Left renal cortex interstitium (tissue), 4 donors: ENCODE measurements around the gene LMBRD1. TPM values are rescaled to one million over a fixed set of nuclear protein-coding genes. Genes with fewer than 3 reads are reported as not detected.
"Not testable (repeated sequence)": the region's sequence is repeated elsewhere in the genome, so short reads cannot be mapped to it uniquely, and the experiment has no call there.

ENCODE experiments used
- DNase-seq, 4 donors: peaks; one replicate each; pipeline ENCODE4 v3.0.0-alpha.2; 2013; ENCODE audit warnings: low read depth in 4 of 4, low spot score in 2 of 4, missing footprints in 1 of 4
- polyA plus RNA-seq, 4 donors: library from polyadenylated mRNA; unstranded; fragments of 120-200 nt; gene quantifications; one replicate each; pipeline ENCODE4 v1.2.1, GENCODE V29; 2013; ENCODE audit not compliant: insufficient read length in 4 of 4

LMBRD1 gene
- polyA plus RNA-seq, 4 donors = 117 to 163 (median 139) TPM

DNA sequence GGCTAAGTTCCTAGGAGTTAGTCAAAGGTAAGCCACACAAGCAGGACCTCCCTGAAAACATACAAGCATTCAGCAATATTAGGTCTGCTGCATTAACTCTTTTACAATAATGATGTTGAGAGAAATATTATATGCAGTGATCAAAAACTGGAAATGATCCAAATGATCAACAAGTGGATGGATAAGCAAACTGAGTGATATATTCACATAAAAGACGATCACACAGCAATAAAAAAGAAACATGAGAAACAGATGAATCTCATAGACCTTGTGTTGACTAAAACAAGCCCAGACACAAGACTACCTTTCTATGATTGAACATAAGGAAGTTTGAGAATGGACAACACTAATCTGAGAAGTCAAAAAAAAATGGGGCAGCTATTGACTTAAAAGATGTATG is 39.9 kb downstream of the LMBRD1 start:
- no peak for DNase-seq

DNA sequence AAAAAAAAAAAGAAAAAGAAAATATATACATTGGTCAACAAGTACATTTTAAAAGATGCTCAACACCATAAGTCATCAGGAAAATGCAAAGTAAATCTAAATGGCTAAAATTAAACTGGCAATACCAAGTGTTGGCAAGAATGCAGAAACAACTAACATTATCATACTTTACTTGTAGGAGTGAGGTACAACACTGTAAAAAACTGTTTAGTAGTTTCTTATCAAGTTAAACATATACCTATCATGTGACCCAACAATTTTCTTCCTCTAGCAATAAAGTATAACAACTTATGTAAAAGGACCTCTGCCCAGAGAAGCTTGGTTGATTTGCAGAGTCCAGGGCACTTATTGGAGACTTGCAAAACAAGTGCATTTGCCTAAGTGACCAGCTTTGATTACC is 40.4 kb downstream of the LMBRD1 start:
- DNase-seq = no peak

DNA sequence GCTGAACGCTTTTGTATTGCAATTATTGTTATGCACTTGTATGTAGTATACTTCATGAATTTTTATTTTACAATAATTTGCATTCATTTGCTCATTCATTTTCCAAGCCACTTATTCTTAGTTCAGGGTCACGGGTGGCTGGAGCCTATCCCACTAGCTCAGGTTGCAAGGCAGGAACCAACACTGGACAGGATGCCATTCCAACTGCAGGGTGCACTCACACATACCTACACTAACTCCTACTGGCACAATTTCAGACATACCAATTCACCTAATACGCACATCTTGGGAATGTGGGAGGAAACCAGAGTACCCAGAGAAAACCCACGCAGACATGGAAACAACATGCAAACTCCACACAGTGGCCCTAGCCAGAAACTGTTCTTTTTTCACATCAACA is 61.8 kb downstream of the LMBRD1 start:
- DNase-seq = no peak

DNA sequence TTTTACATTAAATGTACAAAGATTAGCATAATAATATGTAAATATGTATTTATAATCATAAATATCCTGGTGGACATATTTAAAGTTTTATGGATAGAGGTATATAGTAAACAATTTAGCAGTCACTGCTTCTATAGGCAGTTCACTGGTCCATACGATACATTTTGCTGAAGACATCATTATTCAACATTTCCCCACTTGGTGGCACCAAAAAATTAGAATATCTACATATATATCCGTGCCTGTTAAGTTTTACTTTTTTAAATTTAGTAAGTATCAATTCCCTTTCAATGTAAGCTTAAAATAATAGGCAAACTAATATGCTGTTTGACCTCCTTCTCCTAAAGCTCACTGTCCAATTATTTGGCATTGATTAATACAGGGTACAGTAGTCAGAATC is 64.2 kb downstream of the LMBRD1 start:
- no peak for DNase-seq

DNA sequence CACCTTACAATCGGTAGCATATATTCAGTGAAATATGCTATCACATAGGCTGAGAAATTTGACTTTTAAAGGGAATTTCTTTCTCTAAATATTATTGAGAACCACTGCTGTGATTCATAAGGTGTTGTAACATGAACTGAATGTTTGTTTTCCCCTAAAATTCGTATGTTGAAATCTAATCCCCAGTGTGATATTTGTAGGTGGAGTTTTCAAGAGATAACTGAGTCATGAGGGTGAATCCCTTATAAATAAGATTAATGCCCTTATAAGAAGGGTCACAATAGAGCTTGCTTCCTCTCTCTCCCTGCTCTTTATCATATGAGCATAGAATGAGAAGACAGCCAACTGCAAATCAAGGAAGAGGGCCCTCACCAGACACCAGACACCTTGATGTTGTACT is 64.8 kb downstream of the LMBRD1 start:
- DNase-seq = no peak

DNA sequence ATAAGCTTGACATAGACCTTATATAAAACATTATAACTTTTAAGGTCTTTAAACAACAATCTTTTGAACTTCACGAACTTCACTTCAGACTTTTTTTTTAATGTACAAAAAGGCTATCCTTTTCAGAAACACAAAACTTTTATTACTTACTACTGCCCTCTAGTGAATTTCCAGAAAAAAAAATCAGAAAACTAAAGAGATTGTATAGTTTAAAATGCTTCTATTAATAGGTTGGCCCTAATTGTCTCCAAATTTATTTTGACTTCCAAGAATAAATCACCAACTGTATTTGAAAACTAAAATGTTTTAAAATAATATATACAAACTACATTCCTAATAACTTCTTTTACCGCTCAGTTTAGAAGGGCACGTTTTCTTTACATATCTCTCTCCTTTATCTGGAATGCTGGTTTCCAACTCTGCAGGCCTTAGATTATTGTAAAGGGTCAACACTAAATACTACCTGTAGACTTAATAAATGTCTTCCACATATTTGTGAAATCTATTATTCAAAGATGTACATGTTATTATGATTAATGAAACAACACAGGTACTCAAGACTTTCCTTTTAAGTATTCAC is 66.8 kb downstream of the LMBRD1 start:
- no peak for DNase-seq

DNA sequence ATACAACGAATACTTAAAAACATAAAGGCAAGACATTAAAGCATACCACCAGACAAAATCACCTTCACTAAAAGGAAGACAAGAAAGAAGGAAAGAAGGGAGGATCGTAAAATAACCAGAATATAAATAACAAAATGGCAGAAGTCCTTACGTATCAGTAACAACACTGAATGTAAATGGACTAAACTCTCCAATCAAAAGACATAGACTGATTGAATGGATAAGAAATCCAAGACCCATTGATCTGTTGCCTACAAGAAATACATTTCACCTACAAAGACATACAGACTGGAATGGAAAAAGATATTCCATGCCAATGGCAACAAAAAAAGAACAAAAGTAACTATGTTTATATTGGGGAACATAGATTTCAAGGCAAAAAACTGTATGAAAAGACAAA is 74.1 kb downstream of the LMBRD1 start:
- no peak for DNase-seq

DNA sequence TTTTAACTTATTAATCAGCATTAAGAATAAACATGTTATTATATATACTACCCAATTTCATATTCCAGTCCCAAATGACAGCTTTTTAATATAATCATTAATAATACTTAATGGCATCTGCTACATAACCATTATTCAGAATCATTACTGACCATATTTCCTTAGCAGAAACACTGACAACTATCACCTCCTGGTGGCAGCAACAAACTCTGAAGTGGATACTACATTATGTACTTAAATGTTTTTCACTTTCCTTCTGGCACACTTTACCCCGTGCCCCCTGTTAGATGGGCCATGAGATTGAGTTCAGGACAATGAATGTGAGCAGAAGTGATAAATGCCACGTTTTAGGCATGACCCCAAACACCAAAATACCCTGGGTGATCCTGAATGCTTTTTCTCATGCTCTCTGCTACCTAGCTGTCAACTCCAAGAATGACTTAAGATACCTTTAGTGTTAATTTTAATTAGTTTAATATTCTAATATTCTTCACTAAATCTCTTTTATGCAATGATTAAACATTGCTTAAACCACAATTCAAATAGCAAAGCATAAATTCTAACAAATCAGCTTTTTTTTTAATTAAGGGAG is 77.1 kb downstream of the LMBRD1 start:
- no peak for DNase-seq

DNA sequence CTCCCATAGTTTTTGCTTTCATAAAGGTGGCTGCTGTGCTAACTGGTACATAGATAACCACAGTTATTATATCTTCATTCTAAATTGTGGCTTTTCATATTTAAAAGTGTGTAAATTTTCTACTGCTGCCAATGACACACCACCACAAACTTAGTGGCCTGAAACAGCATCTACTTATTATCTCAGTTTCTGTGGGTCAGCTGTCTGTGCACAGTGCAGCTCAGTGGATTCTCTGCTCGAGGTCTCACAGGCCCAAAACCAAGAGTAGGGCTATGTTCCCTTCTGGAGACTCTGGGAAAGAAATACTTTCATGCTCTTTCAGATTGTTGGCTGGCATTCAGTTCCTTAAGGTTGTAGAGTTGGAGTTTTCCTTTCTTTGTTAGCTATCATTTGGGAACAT is 90.1 kb downstream of the LMBRD1 start:
- no peak for DNase-seq

DNA sequence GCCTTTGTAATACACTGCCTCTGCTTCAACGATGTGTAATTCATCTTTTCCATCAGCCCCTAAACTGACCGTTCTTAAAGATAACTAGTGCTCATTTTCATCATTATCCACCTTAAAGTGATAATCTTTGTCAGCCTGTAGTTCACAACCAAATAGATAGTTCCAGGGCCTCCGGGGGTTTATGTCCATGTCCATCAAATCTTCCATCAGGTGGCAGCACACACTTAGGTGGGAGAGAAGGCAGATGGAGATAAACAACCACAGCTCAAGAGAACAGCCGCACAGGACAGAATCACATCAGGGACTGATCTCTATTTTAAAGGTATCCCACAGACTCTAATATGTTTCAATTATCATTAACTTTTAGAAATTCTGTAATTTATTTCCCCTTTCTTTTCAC is 90.9 kb downstream of the LMBRD1 start:
- no peak for DNase-seq

DNA sequence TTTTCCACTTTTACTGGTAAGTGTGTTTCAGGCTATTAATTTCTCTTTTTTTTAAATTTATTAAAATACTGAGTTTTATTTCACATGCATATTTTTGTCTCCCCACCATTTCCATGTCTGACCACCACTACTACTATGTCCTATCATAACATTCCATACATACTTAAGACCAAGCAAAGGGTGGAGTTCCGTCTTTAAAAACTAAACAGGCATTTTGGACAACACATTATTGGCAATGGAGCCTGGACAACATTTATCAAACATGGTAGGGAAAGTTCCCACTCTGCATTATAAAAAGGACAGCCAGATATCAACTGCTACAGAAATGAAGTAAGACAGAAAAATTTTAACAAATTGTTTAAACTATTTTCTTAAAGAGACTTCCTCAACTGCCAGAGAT is 91.9 kb downstream of the LMBRD1 start:
- no peak for DNase-seq

DNA sequence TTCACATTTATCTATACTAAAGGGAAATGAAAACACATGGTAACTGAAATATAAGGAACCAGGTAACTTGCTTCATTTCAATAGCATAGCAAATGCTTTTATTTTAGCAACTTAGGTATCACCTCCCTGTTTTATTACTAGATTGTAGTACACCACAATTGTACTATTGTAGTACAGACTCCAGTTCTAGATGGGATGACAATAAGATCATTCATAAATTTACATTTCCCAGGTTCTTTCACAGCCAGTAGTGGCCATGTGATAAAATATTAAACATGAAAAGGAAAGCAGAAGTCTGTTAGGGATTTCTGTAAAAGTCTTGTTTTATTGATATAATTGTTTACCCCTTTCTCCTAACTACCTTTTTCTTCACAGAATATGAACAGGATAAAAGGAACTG is 97.2 kb downstream of the LMBRD1 start:
- DNase-seq = no peak

DNA sequence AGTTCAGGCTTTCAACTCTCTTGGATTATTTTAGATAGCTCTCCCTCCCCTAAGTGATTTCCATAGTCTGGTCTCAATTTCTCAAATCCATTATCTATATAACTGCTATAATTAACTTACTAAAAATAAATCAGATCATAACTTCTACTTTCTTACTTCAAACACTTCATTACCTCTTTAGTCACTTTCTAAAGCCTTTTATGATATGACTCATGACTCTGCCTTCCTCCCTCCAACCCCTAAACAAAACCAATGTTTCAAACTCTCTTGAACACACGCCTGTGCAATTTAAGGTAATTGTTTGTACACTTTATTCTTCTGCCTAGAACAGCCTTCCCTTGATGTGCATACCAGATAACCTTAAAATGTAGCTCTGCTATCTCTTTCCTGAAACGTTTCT is 100.5 kb downstream of the LMBRD1 start:
- no peak for DNase-seq

DNA sequence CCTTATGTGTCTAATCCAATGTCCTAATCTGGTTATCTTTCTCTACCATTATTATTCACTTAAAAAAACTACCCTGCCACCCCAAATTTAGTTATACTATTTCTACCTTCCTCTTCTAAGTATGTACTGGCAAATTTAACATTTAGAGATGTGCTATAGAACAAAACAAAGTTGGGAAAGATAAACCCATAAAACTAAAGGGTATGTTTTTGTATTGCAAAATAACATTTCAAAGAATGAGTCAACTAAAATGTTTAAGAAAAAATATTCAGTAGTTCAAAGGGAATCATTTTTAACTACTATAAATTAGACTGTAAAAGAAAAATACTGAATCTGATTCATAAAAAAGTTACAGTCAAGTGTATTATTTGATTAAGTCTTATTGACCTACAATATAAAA is 103.0 kb downstream of the LMBRD1 start:
- no peak for DNase-seq

DNA sequence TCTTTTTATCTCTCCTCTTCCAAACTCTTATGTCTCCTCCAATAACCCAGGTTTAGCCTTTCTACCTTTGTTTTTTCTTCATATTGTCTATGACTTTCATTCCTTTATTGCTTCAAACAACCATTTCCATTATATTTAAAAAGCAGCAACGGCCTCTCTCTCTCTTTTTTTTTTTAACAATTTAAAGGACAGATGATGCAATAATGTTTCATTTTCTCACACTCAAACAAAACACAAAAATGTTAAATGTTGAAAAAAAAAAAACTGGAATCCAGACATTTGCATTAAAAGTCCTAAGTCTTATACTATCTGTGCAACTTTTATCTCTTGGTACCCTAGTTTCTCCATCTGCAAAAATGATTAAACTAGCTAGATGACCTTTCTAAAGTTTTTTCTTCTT is 105.8 kb downstream of the LMBRD1 start:
- no peak for DNase-seq

DNA sequence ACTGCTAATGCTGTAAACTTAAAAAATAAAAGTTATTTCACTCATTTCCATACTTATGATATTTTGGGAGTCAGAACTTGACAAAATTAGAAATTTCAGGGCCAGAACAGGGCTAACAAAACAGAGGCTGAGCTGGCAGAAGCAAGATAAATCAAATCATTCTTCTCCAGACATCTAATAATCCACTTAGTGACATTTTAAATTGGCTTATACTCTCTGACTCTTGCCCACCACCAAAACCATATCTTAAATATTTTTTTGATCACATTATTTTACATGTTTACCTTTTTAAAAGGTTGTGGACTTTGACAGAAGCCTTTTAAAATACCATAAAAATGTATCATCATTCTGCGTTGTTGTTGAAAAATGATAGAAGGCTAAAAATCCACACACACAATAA is 116.5 kb downstream of the LMBRD1 start:
- no peak for DNase-seq

DNA sequence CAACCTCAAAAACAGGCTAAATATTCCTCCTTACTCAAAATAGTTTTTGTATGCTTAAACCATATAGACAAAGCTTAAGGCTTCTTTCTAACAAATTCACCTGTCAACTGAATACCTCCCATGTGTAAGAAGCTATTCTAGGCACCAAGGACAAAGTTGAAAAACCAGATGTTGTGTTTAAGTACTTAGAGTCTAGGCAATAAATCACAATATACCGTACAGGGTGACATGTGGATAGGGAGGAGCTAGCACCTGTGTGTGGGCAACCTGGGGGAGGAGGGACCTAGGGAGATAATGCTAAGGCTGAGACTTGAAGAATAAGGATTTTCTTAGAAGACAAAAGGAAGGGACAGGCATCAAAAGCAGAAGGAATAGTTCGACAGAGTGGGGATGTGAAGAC is 123.5 kb downstream of the LMBRD1 start:
- DNase-seq = no peak

DNA sequence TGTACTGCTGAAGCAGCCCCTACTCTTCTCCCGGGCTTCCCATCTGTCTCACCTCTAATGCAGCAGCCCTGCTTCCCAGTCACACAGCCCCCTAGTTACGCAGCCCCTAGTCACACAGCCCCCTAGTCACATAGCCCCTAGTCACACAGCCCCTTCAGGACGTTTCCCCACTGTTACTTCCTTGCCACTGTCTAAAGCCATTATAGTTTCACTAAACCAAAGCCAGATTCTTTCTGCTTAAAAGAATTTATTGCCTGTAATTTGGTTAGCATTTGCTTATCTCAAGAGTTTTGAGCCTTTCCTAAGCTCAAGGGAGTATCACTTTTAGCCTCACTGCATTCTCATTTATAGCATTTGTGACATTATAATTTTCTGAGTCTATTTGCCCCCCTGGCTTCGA is 127.9 kb downstream of the LMBRD1 start:
- DNase-seq = no peak

DNA sequence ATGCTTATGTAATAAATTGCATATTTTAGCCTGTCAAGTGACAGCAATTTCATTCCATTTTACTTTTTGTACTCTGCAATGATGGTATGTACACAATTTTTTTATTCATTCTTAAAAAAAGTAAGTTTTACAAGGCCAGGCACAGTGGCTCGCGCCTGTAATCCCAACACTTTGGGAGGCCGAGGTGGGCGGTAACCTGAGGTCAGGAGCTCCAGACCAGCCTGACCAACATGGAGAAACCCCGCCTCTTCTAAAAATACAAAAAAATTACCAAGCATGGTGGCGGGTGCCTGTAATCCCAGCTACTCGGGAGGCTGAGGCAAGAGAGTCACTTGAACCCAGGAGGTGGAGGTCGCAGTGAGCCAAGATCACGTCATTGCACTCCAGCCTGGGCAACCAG is 130.0 kb downstream of the LMBRD1 start:
- not testable (repeated sequence) for DNase-seq

DNA sequence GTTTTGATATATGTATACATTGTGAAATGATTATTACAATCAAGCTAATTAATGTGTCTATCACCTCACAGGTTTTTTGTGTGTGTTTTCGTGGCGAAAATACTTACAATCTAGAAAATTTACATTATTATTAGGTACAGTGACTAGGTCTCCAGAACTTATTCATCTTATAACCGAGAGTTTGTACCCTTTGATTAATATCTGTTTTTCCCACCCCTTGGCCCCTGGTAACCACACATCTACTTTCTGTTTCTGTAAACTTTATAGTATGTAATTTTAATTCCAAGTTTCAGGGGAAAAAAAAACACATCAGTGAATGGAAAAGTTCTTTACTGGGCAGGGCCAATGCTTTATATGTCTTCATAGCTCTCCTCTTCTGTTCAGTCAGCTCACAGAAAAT is 131.4 kb downstream of the LMBRD1 start:
- no peak for DNase-seq

DNA sequence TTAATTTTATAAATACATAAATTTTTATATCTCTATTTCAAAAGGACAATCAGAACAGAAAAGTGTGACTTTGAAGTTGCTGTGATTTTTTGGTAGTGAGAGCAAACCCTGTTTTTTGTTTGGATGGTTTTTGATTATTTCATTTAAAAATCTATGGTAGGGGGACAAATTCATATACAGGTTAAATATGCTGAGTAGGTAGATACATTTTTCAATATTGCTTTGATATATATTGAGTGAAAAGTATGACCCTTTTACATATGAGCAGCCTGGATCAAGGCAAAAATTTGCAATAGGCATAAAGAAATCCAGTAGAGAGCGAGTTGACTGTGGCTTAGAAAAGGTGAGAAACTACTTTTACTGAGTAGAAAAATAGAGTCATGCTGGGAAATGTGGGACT is 132.3 kb downstream of the LMBRD1 start:
- no peak for DNase-seq

DNA sequence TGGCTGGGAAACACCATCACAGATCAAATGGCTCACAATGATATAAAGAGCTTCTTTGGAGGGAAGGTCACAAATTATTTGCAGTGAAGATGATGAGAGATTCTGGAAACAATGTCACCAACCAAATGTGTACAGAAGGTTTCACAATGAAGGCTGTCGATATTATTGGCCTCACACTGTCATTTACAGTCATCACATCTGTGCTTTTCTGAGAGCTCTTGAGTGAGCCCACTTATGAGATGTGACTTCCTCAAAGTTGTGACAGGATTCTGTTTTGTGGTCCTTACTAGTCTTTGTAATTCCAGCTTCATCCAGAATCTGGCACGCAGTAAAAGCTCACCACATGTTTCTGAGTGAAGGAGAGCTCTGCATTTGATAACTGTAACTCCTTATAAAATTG is 133.6 kb downstream of the LMBRD1 start:
- DNase-seq = no peak

DNA sequence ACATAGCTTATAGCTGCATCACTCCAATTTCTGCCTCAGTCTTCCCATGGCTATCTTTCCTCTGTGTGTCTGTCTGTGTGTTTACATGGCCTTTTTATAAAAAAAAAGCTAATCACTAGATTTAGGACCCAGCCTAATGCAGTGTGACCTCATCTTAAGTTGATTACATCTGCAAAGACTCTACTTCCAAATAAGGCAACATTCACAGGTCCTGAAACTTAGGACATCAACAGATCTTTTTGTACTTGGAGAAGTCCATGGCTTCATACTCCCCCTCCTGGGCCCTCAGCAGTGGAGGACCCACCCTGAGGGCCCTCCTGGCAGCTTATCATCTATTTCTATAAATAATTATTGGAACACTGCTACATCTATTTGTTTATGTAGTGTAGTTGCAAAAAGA is 146.1 kb downstream of the LMBRD1 start:
- no peak for DNase-seq
